Measurements from ENCODE around the gene NEDD8.
"Not testable (repeated sequence)": the region's sequence is repeated elsewhere in the genome, so short reads cannot be mapped to it uniquely, and the experiment has no call there.

DNA sequence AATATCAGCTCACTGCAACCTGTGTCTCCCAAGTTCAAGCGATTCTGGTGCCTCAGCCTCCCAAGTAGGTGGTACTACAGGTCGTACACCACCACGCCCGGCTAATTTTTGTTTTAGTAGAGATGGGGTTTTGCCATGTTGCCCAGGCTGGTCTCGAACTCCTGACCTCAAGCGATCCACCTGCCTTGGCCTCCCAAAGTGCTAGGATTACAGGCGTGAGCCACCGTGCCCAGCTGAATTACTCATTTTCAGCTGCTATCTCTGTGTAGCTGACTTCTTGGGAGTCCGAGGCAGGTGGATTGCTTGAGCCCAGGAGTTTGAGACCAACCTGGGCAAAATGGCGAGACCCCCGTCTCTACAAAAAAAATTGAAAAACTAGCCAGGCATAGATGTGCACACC lies 13.2 kb upstream of the NEDD8 start:
- TF ChIP-seq MYC (IDR thresholded peaks at IDR 0.05; ENCODE audit: low read depth, low read length) = not testable (repeated sequence)
- TF ChIP-seq, protein P1, sequence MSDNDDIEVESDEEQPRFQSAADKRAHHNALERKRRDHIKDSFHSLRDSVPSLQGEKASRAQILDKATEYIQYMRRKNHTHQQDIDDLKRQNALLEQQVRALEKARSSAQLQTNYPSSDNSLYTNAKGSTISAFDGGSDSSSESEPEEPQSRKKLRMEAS (IDR thresholded peaks at IDR 0.05; ENCODE audit: low read depth, low read length) = not testable (repeated sequence)

Data from NB4 (cell line).